ENCODE measurements around the gene UCN.
"Not testable (repeated sequence)": the region's sequence is repeated elsewhere in the genome, so short reads cannot be mapped to it uniquely, and the experiment has no call there.

Gene UCN

GRCh38 chr2:27300606-27301005 lies 7.6 kb downstream of the UCN start:
- H3K36me3 ChIP-seq (ENCODE audit: control insufficient read depth, insufficient read depth, low read length, severe bottlenecking); DNase-seq (ENCODE audit: low read depth); H3K9me3 ChIP-seq (ENCODE audit: control insufficient read depth, low read length); H3K9ac ChIP-seq (ENCODE audit: low read length); H3K4me3 ChIP-seq (ENCODE audit: low read length); H3K4me1 ChIP-seq (ENCODE audit: control insufficient read depth, insufficient read depth, low read length): not testable (repeated sequence)
- H3K27me3 ChIP-seq (replicated peaks; ENCODE audit: control insufficient read depth, insufficient read depth, low read length) = peaks cover 15% of the 10 kb centered on the region

GRCh38 chr2:27298391-27299080 lies 9.7 kb downstream of the UCN start:
- no peak for DNase-seq (ENCODE audit: low read depth)
- no peaks in the 10 kb centered on the region for H3K9me3 ChIP-seq (ENCODE audit: control insufficient read depth, low read length)

GRCh38 chr2:27297195-27297594 lies 11.1 kb downstream of the UCN start:
- Histone ChIP-seq H3K27me3 (replicated peaks; ENCODE audit: control insufficient read depth, insufficient read depth, low read length) (peaks cover 5% of the 10 kb centered on the region), H3K36me3 (ENCODE audit: control insufficient read depth, insufficient read depth, low read length, severe bottlenecking) (no peaks in the 10 kb centered on the region), H3K4me1 (ENCODE audit: control insufficient read depth, insufficient read depth, low read length) (peaks cover 9% of the 10 kb centered on the region), H3K9ac (ENCODE audit: low read length) (no peak overlapping the region), H3K4me3 (ENCODE audit: low read length) (no peak overlapping the region), H3K9me3 (ENCODE audit: control insufficient read depth, low read length) (no peaks in the 10 kb centered on the region)
- no peak for DNase-seq (ENCODE audit: low read depth)

More at GRCh38 chr2:27298391-27299080, 9.7 kb downstream of the UCN start:
- H3K27me3 ChIP-seq (replicated peaks; ENCODE audit: control insufficient read depth, insufficient read depth, low read length) = peaks cover 5% of the 10 kb centered on the region
- H3K4me3 ChIP-seq (ENCODE audit: low read length) = no peak overlapping the region
- H3K4me1 ChIP-seq (ENCODE audit: control insufficient read depth, insufficient read depth, low read length) = peaks cover 1% of the 10 kb centered on the region
- H3K9ac ChIP-seq (ENCODE audit: low read length) = no peak overlapping the region
- H3K36me3 ChIP-seq (ENCODE audit: control insufficient read depth, insufficient read depth, low read length, severe bottlenecking) = no peaks in the 10 kb centered on the region

- Histone ChIP-seq H3K9ac (ENCODE audit: low read length) (no peak overlapping the region), H3K36me3 (ENCODE audit: control insufficient read depth, insufficient read depth, low read length, severe bottlenecking) (no peaks in the 10 kb centered on the region), H3K9me3 (ENCODE audit: control insufficient read depth, low read length) (no peaks in the 10 kb centered on the region), H3K27me3 (replicated peaks; ENCODE audit: control insufficient read depth, insufficient read depth, low read length) (peaks cover 5% of the 10 kb centered on the region), H3K4me1 (ENCODE audit: control insufficient read depth, insufficient read depth, low read length) (peaks cover 9% of the 10 kb centered on the region), H3K4me3 (ENCODE audit: low read length) (no peak overlapping the region)
- peak; percentile 46 for DNase-seq (ENCODE audit: low read depth)
Observed at GRCh38 chr2:27296481-27296880, 11.8 kb downstream of the UCN start.

GRCh38 chr2:27294928-27295327 lies 13.3 kb downstream of the UCN start:
- H3K27me3 ChIP-seq (replicated peaks; ENCODE audit: control insufficient read depth, insufficient read depth, low read length) = peaks cover 9% of the 10 kb centered on the region
- H3K9ac ChIP-seq (ENCODE audit: low read length) = no peak overlapping the region
- H3K4me3 ChIP-seq (ENCODE audit: low read length) = no peak overlapping the region
- DNase-seq (ENCODE audit: low read depth) = no peak
- no peaks in the 10 kb centered on the region for H3K36me3 ChIP-seq (ENCODE audit: control insufficient read depth, insufficient read depth, low read length, severe bottlenecking)
- H3K9me3 ChIP-seq (ENCODE audit: control insufficient read depth, low read length) = no peaks in the 10 kb centered on the region
- H3K4me1 ChIP-seq (ENCODE audit: control insufficient read depth, insufficient read depth, low read length) = peaks cover 9% of the 10 kb centered on the region

- Histone ChIP-seq H3K4me3 (ENCODE audit: low read length) (no peak overlapping the region), H3K9ac (ENCODE audit: low read length) (no peak overlapping the region), H3K36me3 (ENCODE audit: control insufficient read depth, insufficient read depth, low read length, severe bottlenecking) (no peaks in the 10 kb centered on the region), H3K4me1 (ENCODE audit: control insufficient read depth, insufficient read depth, low read length) (peaks cover 9% of the 10 kb centered on the region), H3K27me3 (replicated peaks; ENCODE audit: control insufficient read depth, insufficient read depth, low read length) (peaks cover 11% of the 10 kb centered on the region), H3K9me3 (ENCODE audit: control insufficient read depth, low read length) (no peaks in the 10 kb centered on the region)
- no peak for DNase-seq (ENCODE audit: low read depth)
Observed at GRCh38 chr2:27291865-27292264, 16.4 kb downstream of the UCN start.

GRCh38 chr2:27290549-27290948 lies 17.7 kb downstream of the UCN start:
- Histone ChIP-seq H3K36me3 (ENCODE audit: control insufficient read depth, insufficient read depth, low read length, severe bottlenecking) (no peaks in the 10 kb centered on the region), H3K27me3 (replicated peaks; ENCODE audit: control insufficient read depth, insufficient read depth, low read length) (peaks cover 19% of the 10 kb centered on the region), H3K4me3 (ENCODE audit: low read length) (no peak overlapping the region), H3K4me1 (ENCODE audit: control insufficient read depth, insufficient read depth, low read length) (peaks cover 9% of the 10 kb centered on the region), H3K9ac (ENCODE audit: low read length) (no peak overlapping the region), H3K9me3 (ENCODE audit: control insufficient read depth, low read length) (no peaks in the 10 kb centered on the region)
- DNase-seq (ENCODE audit: low read depth) = no peak

- Histone ChIP-seq H3K9ac (ENCODE audit: low read length) (no peak overlapping the region), H3K9me3 (ENCODE audit: control insufficient read depth, low read length) (no peaks in the 10 kb centered on the region), H3K27me3 (replicated peaks; ENCODE audit: control insufficient read depth, insufficient read depth, low read length) (peaks cover 19% of the 10 kb centered on the region), H3K36me3 (ENCODE audit: control insufficient read depth, insufficient read depth, low read length, severe bottlenecking) (no peaks in the 10 kb centered on the region), H3K4me3 (ENCODE audit: low read length) (no peak overlapping the region), H3K4me1 (ENCODE audit: control insufficient read depth, insufficient read depth, low read length) (peaks cover 8% of the 10 kb centered on the region)
- DNase-seq (ENCODE audit: low read depth) = no peak
Observed at GRCh38 chr2:27288610-27289009, 19.6 kb downstream of the UCN start.

GRCh38 chr2:27285481-27285880 lies 22.8 kb downstream of the UCN start:
- no peak for DNase-seq (ENCODE audit: low read depth)
- Histone ChIP-seq H3K4me1 (ENCODE audit: control insufficient read depth, insufficient read depth, low read length) (peaks cover 9% of the 10 kb centered on the region), H3K36me3 (ENCODE audit: control insufficient read depth, insufficient read depth, low read length, severe bottlenecking) (no peaks in the 10 kb centered on the region), H3K9ac (ENCODE audit: low read length) (no peak overlapping the region), H3K9me3 (ENCODE audit: control insufficient read depth, low read length) (no peaks in the 10 kb centered on the region), H3K4me3 (ENCODE audit: low read length) (no peak overlapping the region), H3K27me3 (replicated peaks; ENCODE audit: control insufficient read depth, insufficient read depth, low read length) (peaks cover 21% of the 10 kb centered on the region)

GRCh38 chr2:27284996-27285395 lies 23.2 kb downstream of the UCN start:
- no peak for DNase-seq (ENCODE audit: low read depth)
- Histone ChIP-seq H3K4me3 (ENCODE audit: low read length) (no peak overlapping the region), H3K27me3 (replicated peaks; ENCODE audit: control insufficient read depth, insufficient read depth, low read length) (peaks cover 21% of the 10 kb centered on the region), H3K9ac (ENCODE audit: low read length) (no peak overlapping the region), H3K9me3 (ENCODE audit: control insufficient read depth, low read length) (no peaks in the 10 kb centered on the region), H3K36me3 (ENCODE audit: control insufficient read depth, insufficient read depth, low read length, severe bottlenecking) (no peaks in the 10 kb centered on the region), H3K4me1 (ENCODE audit: control insufficient read depth, insufficient read depth, low read length) (peaks cover 9% of the 10 kb centered on the region)

- Histone ChIP-seq H3K9ac (ENCODE audit: low read length) (no peak overlapping the region), H3K9me3 (ENCODE audit: control insufficient read depth, low read length) (no peaks in the 10 kb centered on the region), H3K4me1 (ENCODE audit: control insufficient read depth, insufficient read depth, low read length) (peaks cover 9% of the 10 kb centered on the region), H3K4me3 (ENCODE audit: low read length) (no peak overlapping the region), H3K36me3 (ENCODE audit: control insufficient read depth, insufficient read depth, low read length, severe bottlenecking) (no peaks in the 10 kb centered on the region), H3K27me3 (replicated peaks; ENCODE audit: control insufficient read depth, insufficient read depth, low read length) (peaks cover 21% of the 10 kb centered on the region)
- no peak for DNase-seq (ENCODE audit: low read depth)
Observed at GRCh38 chr2:27282892-27283291, 25.4 kb downstream of the UCN start.

Measured in adipocyte (in vitro differentiated cells).